HG02852 (cell line): ENCODE results near the gene ZNF132.
"Not testable (repeated sequence)": the region's sequence is repeated elsewhere in the genome, so short reads cannot be mapped to it uniquely, and the experiment has no call there.

ENCODE experiments used
- ATAC-seq: cut with Tn5 transposase; IDR thresholded peaks from one replicate; pipeline ENCODE4 v1.9.1; 2021; ENCODE audit warnings: mild to moderate bottlenecking, moderate library complexity; ENCODE audit not compliant: unreplicated experiment

ZNF132 gene

GRCh38 chr19:58439576-58440554, at the start of gene ZNF132:
ZNF132 (minus strand) TSS chr19:58440153; CDS start chr19:58439821, 332 bp downstream.
- peak; percentile 94 for ATAC-seq

GRCh38 chr19:58484349-58484748, 44.4 kb upstream of the ZNF132 start:
- not testable (repeated sequence) for ATAC-seq

GRCh38 chr19:58483776-58484175, 43.8 kb upstream of the ZNF132 start:
- ATAC-seq: no peak

- no peak for ATAC-seq
These were observed 42.4 kb upstream of the ZNF132 start for GRCh38 chr19:58482372-58482771.

- no peak for ATAC-seq
These were observed 40.9 kb upstream of the ZNF132 start for GRCh38 chr19:58480831-58481230.

- no peak for ATAC-seq
These were observed 40.5 kb upstream of the ZNF132 start for GRCh38 chr19:58480481-58480830.

GRCh38 chr19:58479736-58480480, 40.0 kb upstream of the ZNF132 start:
- no peak for ATAC-seq

- ATAC-seq: no peak
These were observed 39.4 kb upstream of the ZNF132 start for GRCh38 chr19:58479303-58479702.

- ATAC-seq: no peak
These were observed 37.9 kb upstream of the ZNF132 start for GRCh38 chr19:58477871-58478270.

GRCh38 chr19:58477130-58477529, 37.2 kb upstream of the ZNF132 start:
- no peak for ATAC-seq

- no peak for ATAC-seq
These were observed 36.6 kb upstream of the ZNF132 start for GRCh38 chr19:58476498-58477015.

- ATAC-seq: peak; percentile 85
These were observed 36.0 kb upstream of the ZNF132 start, which contains the start of gene ZNF446 for GRCh38 chr19:58475714-58476497. ZNF446 (plus strand) TSS chr19:58476352; CDS start chr19:58477219, 867 bp downstream.

GRCh38 chr19:58474997-58475713, 35.2 kb upstream of the ZNF132 start:
- ATAC-seq: no peak

GRCh38 chr19:58474291-58474996, 34.5 kb upstream of the ZNF132 start:
- ATAC-seq: no peak

- no peak for ATAC-seq
These were observed 33.8 kb upstream of the ZNF132 start for GRCh38 chr19:58473775-58474174.

- no peak for ATAC-seq
These were observed 31.8 kb upstream of the ZNF132 start for GRCh38 chr19:58471736-58472135.

- not testable (repeated sequence) for ATAC-seq
These were observed 31.0 kb upstream of the ZNF132 start for GRCh38 chr19:58470837-58471543.

- no peak for ATAC-seq
These were observed 29.5 kb upstream of the ZNF132 start for GRCh38 chr19:58469241-58470013.
